HG02943 (cell line): ENCODE data around the gene GDAP2.

Experiments
- ATAC-seq: cut with Tn5 transposase; IDR thresholded peaks from one replicate; pipeline ENCODE4 v1.9.1; 2021; ENCODE audit warnings: mild to moderate bottlenecking, low read depth, moderate library complexity; ENCODE audit not compliant: unreplicated experiment

GDAP2 gene

DNA sequence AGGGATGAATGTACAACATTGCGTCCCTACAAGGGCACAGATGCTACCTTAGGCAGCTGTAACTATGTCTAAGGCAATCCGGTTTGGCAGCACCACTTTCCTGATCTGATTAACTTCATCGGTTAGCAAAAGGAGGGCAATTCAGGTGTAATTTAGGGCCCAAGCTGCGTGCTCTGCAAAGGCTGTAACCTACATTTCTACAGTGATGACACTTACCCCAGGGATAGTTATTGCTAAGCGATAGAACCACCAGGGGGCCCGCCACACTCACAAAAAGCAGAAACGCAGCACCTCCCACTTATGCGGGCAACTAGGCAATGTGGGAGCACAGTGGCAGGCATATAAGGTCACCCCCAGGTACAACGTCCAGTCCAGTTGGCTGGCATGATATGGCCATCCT lies 113.5 kb downstream of the GDAP2 start:
- ATAC-seq = no peak

- no peak for ATAC-seq
Measured at GRCh38 chr1:117814856-117815797, 114.3 kb downstream of the GDAP2 start.
